ENCODE results near the gene ALG12.

- TF ChIP-seq RAD21 (IDR thresholded peaks at IDR 0.05; ENCODE audit: low read length) (no peak), SIN3A (IDR thresholded peaks at IDR 0.05; ENCODE audit: borderline replicate concordance, low read depth, low read length) (no peak), CHD2 (IDR thresholded peaks at IDR 0.05; ENCODE audit: low read length, partially characterized antibody) (no peak), USF2 (IDR thresholded peaks at IDR 0.05; ENCODE audit: borderline replicate concordance, low read depth, low read length) (no peak), CTCF (IDR thresholded peaks at IDR 0.05) (no peak), MAX (IDR thresholded peaks at IDR 0.05; ENCODE audit: low read depth) (no peak)
These were observed 40.2 kb upstream of the ALG12 start for GRCh38 chr22:49958366-49958921.
